Cardiac fibroblast (primary cell): Measurements from ENCODE around the gene CLCN2.

Source experiments
- DNase-seq, 2 donors: peaks; one replicate each; pipeline versions ENCODE4 v3.0.0 to v3.0.0-alpha.2; 2010; ENCODE audit warnings: low read depth in 2 of 2
- H3K4me3 ChIP-seq, 2 donors: replicated peaks in 1 of 2; 1 replicate in 1 of 2; 2 replicates in 1 of 2; pipeline ENCODE4 v1.5.1; 2011; ENCODE audit warnings: low read depth in 2 of 2, low read length in 2 of 2, mild to moderate bottlenecking in 2 of 2, moderate library complexity in 1 of 2
- TF ChIP-seq, protein P1 (sequence below): IDR thresholded peaks from one replicate; pipeline ENCODE4 v1.5.1; 2011; ENCODE audit warnings: low read depth, mild to moderate bottlenecking, low read length, inconsistent platforms

CLCN2 gene

DNA sequence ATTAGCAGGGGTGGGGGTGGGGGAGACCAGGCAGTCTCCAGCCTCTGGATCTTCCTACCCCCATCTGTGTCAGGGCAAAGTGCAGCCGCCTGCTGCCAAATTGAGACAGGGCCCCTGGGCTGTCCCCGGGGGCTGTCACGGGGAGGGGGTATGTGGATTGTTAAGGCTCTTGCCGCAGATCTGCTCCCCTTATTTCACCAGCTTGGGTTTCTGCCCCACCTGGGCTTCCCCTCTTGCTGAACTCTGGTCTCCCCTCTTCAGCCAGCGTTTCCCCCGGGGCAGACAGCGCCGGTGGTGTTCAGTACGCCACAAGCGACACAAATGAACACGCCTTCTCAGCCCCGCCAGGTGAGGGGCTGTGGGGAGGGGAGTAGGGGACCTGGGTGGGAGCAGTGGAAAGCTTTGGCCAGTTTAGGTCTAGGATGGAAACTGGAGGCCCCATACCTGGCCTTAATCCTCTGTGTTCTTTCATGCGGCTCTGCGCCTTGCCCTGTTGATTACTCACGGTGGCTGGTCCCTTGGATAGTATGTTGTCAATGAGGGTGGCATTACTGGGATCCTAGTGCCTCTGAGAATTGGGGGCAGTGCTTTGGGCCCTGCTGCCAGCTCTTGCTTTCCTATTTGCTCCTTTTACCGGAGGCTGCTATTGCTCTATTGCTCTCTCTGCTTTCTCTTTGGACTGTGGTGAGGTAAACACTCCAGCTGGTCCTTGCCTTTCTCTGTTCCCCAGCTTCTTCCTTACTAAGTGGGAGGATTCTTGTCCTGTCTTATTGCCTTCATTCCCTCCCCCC is 45.3 kb downstream of the CLCN2 start:
- DNase-seq, result peak in 1 of 2 donors; percentile 29
- peak overlapping the region; percentile 85 for H3K4me3 ChIP-seq
- TF ChIP-seq, protein P1, sequence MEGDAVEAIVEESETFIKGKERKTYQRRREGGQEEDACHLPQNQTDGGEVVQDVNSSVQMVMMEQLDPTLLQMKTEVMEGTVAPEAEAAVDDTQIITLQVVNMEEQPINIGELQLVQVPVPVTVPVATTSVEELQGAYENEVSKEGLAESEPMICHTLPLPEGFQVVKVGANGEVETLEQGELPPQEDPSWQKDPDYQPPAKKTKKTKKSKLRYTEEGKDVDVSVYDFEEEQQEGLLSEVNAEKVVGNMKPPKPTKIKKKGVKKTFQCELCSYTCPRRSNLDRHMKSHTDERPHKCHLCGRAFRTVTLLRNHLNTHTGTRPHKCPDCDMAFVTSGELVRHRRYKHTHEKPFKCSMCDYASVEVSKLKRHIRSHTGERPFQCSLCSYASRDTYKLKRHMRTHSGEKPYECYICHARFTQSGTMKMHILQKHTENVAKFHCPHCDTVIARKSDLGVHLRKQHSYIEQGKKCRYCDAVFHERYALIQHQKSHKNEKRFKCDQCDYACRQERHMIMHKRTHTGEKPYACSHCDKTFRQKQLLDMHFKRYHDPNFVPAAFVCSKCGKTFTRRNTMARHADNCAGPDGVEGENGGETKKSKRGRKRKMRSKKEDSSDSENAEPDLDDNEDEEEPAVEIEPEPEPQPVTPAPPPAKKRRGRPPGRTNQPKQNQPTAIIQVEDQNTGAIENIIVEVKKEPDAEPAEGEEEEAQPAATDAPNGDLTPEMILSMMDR, result no peak

DNA sequence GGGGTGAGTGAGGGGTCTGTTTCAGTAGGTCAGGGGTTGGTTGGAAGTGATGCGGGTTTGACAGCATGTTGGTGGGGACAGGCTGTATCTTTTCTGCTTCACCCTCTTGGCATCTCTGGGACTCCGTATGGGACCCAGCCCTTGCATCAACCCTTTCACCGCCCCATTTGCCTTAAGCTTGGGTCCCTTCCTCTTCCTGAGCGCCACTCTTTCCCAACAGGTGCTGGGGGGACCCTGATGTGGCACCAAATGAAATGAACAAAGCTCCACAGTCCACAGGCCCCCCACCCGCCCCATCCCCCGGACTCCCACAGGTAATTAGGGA is 45.9 kb downstream of the CLCN2 start:
- no peak for DNase-seq
- peak overlapping the region; percentile 85 for H3K4me3 ChIP-seq
- TF ChIP-seq, protein P1, result no peak

DNA sequence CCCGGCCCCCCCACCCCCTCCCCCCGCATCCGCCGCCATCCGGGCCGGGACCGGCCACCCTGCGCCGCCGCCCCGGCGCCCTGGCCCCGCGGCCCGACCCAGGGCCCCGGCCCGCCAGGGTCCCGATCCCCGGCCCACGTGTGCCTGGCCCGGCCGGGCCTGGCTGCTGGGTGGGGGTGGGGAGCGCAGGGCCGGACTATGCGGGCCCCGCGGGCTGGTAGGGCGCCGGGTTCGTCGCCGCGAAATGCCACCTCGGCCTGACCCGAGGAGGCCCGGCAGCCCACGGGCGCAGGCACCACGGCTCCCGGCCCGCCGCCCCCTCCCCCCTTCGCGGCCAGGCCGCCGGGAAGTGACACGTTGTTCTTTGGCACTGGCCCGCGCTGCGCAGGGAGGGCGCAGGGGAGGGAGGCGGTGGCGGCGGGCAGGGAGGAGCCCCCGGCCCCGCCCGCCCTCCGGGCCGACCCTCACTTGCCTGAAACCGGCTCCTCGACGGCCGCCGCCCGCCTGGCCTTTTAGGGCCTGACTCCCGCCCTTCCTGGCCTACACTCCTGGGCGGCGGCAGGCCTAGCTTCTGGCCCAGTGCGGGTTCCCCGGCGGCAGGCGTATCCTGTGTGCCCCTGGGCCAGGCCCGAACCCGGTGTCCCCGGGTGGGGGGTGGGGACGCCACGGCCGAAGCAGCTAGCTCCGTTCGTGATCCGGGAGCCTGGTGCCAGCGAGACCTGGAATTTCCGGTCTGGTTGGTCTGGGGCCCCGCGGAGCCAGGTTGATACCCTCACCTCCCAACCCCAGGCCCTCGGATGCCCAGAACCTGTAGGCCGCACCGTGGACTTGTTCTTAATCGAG is 46.5 kb downstream of the CLCN2 start:
- TF ChIP-seq, protein P1, result no peak
- peak; percentile 79 to 93 for DNase-seq

DNA sequence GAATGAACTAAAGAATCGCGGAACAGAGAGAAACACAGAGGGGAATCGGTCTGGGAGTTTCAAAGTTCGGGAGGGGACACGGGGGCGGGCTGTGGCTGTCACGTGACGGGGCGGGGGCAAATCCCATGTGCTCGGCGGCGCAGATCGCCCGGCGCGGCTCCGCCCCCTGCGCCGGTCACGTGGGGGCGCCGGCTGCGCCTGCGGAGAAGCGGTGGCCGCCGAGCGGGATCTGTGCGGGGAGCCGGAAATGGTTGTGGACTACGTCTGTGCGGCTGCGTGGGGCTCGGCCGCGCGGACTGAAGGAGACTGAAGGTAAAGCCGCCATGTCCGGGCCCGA is 47.1 kb downstream of the CLCN2 start, which contains the start of gene EIF4G1:
Gene EIF4G1 (plus strand): TSS at position 244 of the 337 bp plus-strand sequence. CDS start 1,191 bp downstream, outside the sequence.
- peak within 1 kb of the TSS; percentile 85 for H3K4me3 ChIP-seq
- DNase-seq, result peak; percentile 94 to 98
- TF ChIP-seq, protein P1, result no peak

More for the DNA sequence above, 46.5 kb downstream of the CLCN2 start:
- H3K4me3 ChIP-seq, result peak overlapping the region; percentile 85

DNA sequence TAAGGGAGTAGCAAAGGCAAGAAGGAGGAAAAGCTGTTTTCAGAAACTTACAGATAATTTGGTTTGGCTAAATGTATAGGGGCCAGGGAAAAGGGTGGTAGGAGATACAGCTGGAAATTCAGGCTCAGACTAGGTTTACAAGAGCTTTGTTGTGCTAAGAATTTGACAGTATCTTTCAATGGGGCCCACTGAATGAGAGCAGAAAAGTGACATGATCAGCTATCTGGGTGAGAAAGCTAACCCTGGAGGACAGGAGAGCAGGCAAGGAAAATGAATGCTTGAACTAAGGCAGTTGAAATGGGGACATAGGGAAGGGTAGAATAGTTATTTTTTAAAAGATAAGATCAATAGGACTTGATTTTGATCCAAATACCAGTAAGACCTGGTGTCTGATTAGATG is 49.8 kb downstream of the CLCN2 start:
- TF ChIP-seq, protein P1, result no peak
- no peak overlapping the region for H3K4me3 ChIP-seq
- DNase-seq, result no peak

DNA sequence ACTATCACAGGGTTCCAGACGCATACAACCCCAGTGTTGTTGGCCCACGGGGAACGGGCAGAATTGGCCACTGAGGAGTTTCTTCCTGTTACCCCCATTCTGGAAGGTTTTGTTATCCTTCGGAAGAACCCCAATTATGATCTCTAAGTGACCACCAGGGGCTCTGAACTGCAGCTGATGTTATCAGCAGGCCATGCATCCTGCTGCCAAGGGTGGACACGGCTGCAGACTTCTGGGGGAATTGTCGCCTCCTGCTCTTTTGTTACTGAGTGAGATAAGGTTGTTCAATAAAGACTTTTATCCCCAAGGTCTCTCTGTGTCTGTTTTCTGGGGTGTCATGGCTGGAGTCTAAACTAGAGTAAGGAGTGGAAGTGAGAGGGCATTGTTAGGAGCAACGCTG is 52.7 kb downstream of the CLCN2 start:
- TF ChIP-seq, protein P1, result no peak
- H3K4me3 ChIP-seq, result no peak overlapping the region
- no peak for DNase-seq
